K562 (cell line): Measurements from ENCODE around the gene TMIGD2. TPM values are rescaled to one million over a fixed set of nuclear protein-coding genes. Genes with fewer than 3 reads are reported as not detected.

ENCODE experiments used
- ATAC-seq: fragments of 200-7000 bp; cut with Tn5 transposase; 3 replicates; pipeline ENCODE4 v1.9.1; 2020; ENCODE audit warnings: moderate library complexity
- BruUV-seq: library from RNA; stranded (reverse); fragments of 400-500 nt; replicated peaks from 2 replicates; lab custom pipeline; 2021; lab: Mats Ljungman, UMichigan
- CTCF ChIA-PET: fragments of 300-600 bp; formaldehyde crosslinking; extraction: SDS; loops from one replicate; lab custom pipeline; 2021; ENCODE audit warnings: low intra/inter-chr PET ratio; lab: Yijun Ruan, JAX
- POLR2A ChIA-PET: fragments of 300-600, 350-650 bp; sonication (Branson Sonifier 250); formaldehyde crosslinking; extraction: SDS; loops from one replicate; lab custom pipeline; 2021; ENCODE audit warnings: antibody characterized with exemption, inconsistent platforms; lab: Yijun Ruan, JAX
- DNase-seq, 4 experiments: peaks; one replicate each; pipeline versions ENCODE4 v3.0.0 to v3.0.0-alpha.2; 2011 to 2018; ENCODE audit warnings: low spot score in 3 of 4, mixed read lengths in 3 of 4; ENCODE audit errors: extremely low read depth in 1 of 4
- FAIRE-seq: peaks from 2 replicates; lab custom pipeline; 2011; peaks lifted over from hg19 to GRCh38; lab: Jason Lieb, UNC
- H2AFZ ChIP-seq: 2 replicates; pipeline ENCODE4 v1.6.0; 2011; ENCODE audit warnings: low read depth, low read length, control low read depth, inconsistent platforms
- H3K27ac ChIP-seq: fragments of 200-600 bp; 3 replicates; pipeline ENCODE4 v1.8.0; 2011; ENCODE audit warnings: low read depth, mild to moderate bottlenecking, control low read depth, inconsistent platforms, low read length, moderate library complexity, mixed read lengths; ENCODE audit errors: extremely low read depth
- H3K27me3 ChIP-seq, 2 experiments: fragments of 300-600 bp in 1 of 2; 2 replicates in 1 of 2; 3 replicates in 1 of 2; pipeline versions ENCODE4 v1.6.0 to v1.8.0; 2011; ENCODE audit warnings: inconsistent platforms in 2 of 2, low read length in 2 of 2, mild to moderate bottlenecking in 1 of 2, mixed read lengths in 1 of 2, moderate library complexity in 1 of 2; ENCODE audit not compliant: control insufficient read depth in 2 of 2, insufficient read depth in 2 of 2
- H3K36me3 ChIP-seq: fragments of 300-600 bp; 3 replicates; pipeline ENCODE4 v1.8.0; 2011; ENCODE audit warnings: mild to moderate bottlenecking, low read length, inconsistent platforms; ENCODE audit not compliant: control insufficient read depth, insufficient read depth
- H3K4me1 ChIP-seq, 2 experiments: fragments of 200-600 bp in 1 of 2; replicated peaks in 1 of 2; 2 replicates in 1 of 2; 3 replicates in 1 of 2; pipeline versions ENCODE4 v1.5.1 to v1.8.0; 2011; ENCODE audit warnings: inconsistent platforms in 2 of 2, low read length in 2 of 2, mild to moderate bottlenecking in 1 of 2, mixed read lengths in 1 of 2, moderate library complexity in 1 of 2; ENCODE audit not compliant: control insufficient read depth in 2 of 2, insufficient read depth in 2 of 2
- H3K4me2 ChIP-seq: 2 replicates; pipeline ENCODE4 v1.6.1; 2011; ENCODE audit warnings: low read length, control low read depth, inconsistent platforms, mixed read lengths; ENCODE audit not compliant: insufficient read depth
- H3K4me3 ChIP-seq: fragments of 200-600 bp; sonication (generic), shearing (Covaris generic); 2 replicates; pipeline ENCODE4 v1.5.1; 2016; ENCODE audit warnings: control low read depth, inconsistent platforms
- H3K79me2 ChIP-seq: fragments of 200-600 bp; 3 replicates; pipeline ENCODE4 v1.8.0; 2011; ENCODE audit warnings: low read length, inconsistent platforms; ENCODE audit not compliant: control insufficient read depth, insufficient read depth
- H3K9ac ChIP-seq, 2 experiments: 2 replicates each; pipeline versions ENCODE4 v1.6.0 to v1.6.1; 2011; ENCODE audit warnings: low read depth in 2 of 2, low read length in 2 of 2, control low read depth in 1 of 2, inconsistent platforms in 1 of 2, mild to moderate bottlenecking in 1 of 2, mixed read lengths in 1 of 2; ENCODE audit not compliant: insufficient read depth in 1 of 2
- H3K9me1 ChIP-seq: one replicate; pipeline ENCODE4 v1.6.0; 2011; ENCODE audit warnings: inconsistent platforms, mild to moderate bottlenecking, low read length, moderate library complexity; ENCODE audit not compliant: control insufficient read depth, insufficient read depth
- H3K9me3 ChIP-seq: replicated peaks from 2 replicates; pipeline ENCODE4 v1.5.1; 2011; ENCODE audit warnings: low read depth, low read length, inconsistent platforms; ENCODE audit not compliant: control insufficient read depth, insufficient read depth
- H4K20me1 ChIP-seq: replicated peaks from 2 replicates; pipeline ENCODE4 v1.6.1; 2011; ENCODE audit warnings: low read length, inconsistent platforms, mixed read lengths; ENCODE audit not compliant: control insufficient read depth, insufficient read depth
- ELF4 ChIP-seq: fragments of 450-650 bp; formaldehyde crosslinking; IDR thresholded peaks from 2 replicates; pipeline ENCODE4 v1.4.0; 2022; ENCODE audit warnings: missing genetic modification characterization
- LEF1 ChIP-seq: fragments of 450-650 bp; IDR thresholded peaks from 2 replicates; pipeline ENCODE4 v1.6.1; 2016; ENCODE audit warnings: mild to moderate bottlenecking
- MAZ ChIP-seq, 2 experiments: fragments of 450-650 bp in 1 of 2; sonication (generic) in 1 of 2; formaldehyde crosslinking; IDR thresholded peaks in 1 of 2; conservative IDR thresholded peaks in 1 of 2; 2 replicates each; pipeline versions ENCODE4 v1.4.0 to v1.5.0; 2020; ENCODE audit warnings: mild to moderate bottlenecking in 1 of 2, missing genetic modification reagents in 1 of 2
- MYBL2 ChIP-seq, 2 experiments: fragments of 450-650 bp in 1 of 2; sonication (generic) in 1 of 2; formaldehyde crosslinking in 1 of 2; IDR thresholded peaks; 2 replicates each; pipeline versions ENCODE4 v1.6.1 to v1.8.1; 2017 to 2022; ENCODE audit warnings: borderline replicate concordance in 1 of 2, inconsistent platforms in 1 of 2, low read depth in 1 of 2, mild to moderate bottlenecking in 1 of 2, missing genetic modification reagents in 1 of 2, moderate library complexity in 1 of 2
- MYNN ChIP-seq, 2 experiments: sonication (generic); formaldehyde crosslinking in 1 of 2; IDR thresholded peaks; 2 replicates each; pipeline versions ENCODE4 v1.5.0 to v1.6.1; 2016 to 2020; ENCODE audit warnings: antibody characterized with exemption in 1 of 2, missing genetic modification reagents in 1 of 2
- PHB ChIP-seq: fragments of 250-450 bp; sonication (Bioruptor Pico); IDR thresholded peaks from 2 replicates; pipeline ENCODE4 v1.5.0; 2021
- POLR3G ChIP-seq: IDR thresholded peaks from 2 replicates; pipeline ENCODE4 v1.6.1; 2011; ENCODE audit not compliant: insufficient read length, insufficient replicate concordance; ENCODE audit errors: extremely low read depth
- RCOR1 ChIP-seq, 2 experiments: IDR thresholded peaks; 2 replicates each; pipeline ENCODE4 v1.6.1; 2012; ENCODE audit warnings: low read depth in 2 of 2, low read length in 2 of 2, borderline replicate concordance in 1 of 2, improper control_type of control experiment in 1 of 2
- SAFB2 ChIP-seq: fragments of 200-400 bp; formaldehyde crosslinking; IDR thresholded peaks from 2 replicates; pipeline ENCODE4 v1.6.1; 2018; ENCODE audit warnings: borderline replicate concordance, low read length, low read depth, moderate library complexity; ENCODE audit not compliant: severe bottlenecking
- SIN3B ChIP-seq: fragments of 450-650 bp; IDR thresholded peaks from 2 replicates; pipeline ENCODE4 v1.6.1; 2017; ENCODE audit warnings: low read depth, mild to moderate bottlenecking, moderate library complexity
- ZEB2 ChIP-seq: fragments of 450-650 bp; IDR thresholded peaks from 2 replicates; pipeline ENCODE4 v1.6.1; 2016
- ZSCAN32 ChIP-seq: fragments of 450-650 bp; formaldehyde crosslinking; IDR thresholded peaks from 2 replicates; pipeline ENCODE4 v1.4.0; 2020; ENCODE audit warnings: mild to moderate bottlenecking, moderate library complexity
- WGBS: fragments of 100-300 bp; shearing (Covaris generic); methylation state at CpG from one replicate; pipeline ENCODE4 v1.1.6; 2016; ENCODE audit warnings: low coverage, mixed read lengths; ENCODE audit not compliant: insufficient coverage; ENCODE audit errors: missing lambda C conversion rate; 5-methylcytosine and 5-hydroxymethylcytosine counted together
- in situ Hi-C: fragments of 300-500 bp; cut with MboI; formaldehyde crosslinking; loops from 4 replicates; pipeline ENCODE4 v1.15.0; 2018; ENCODE audit warnings: inconsistent platforms, mixed read lengths
- intact Hi-C: fragments of 100-400 bp; cut with micrococcal nuclease; formaldehyde crosslinking; loops from 2 replicates; pipeline ENCODE4 v1.14.2; 2022
- polyA plus RNA-seq, 8 experiments: library from polyadenylated mRNA; depleted of rRNA in 4 of 8; stranded (reverse) in 5 of 8; unstranded in 3 of 8; fragments of >200 nt; fragmentation: Nextera tagmentation in 2 of 8; fragmentation: Illumina TruSeq in 1 of 8; extraction: Ambion mirVana in 2 of 8; extraction: Trizol in 1 of 8; gene quantifications; 2 replicates each; pipeline versions ENCODE4 v1.2.1 to v1.2.3, GENCODE V29; 2011 to 2014; ENCODE audit warnings: inconsistent platforms in 1 of 8, missing spikeins in 1 of 8
- total RNA-seq, 7 experiments: library from RNA; depleted of rRNA in 6 of 7; stranded (reverse); fragments of >200 nt in 6 of 7; fragmentation: Illumina TruSeq in 2 of 7; extraction: Trizol in 2 of 7; gene quantifications; 2 replicates each; pipeline versions ENCODE4 v1.2.1 to v1.2.3, GENCODE V29; 2011 to 2021; ENCODE audit warnings: low replicate concordance in 1 of 7
- TF ChIP-seq, protein P1 (sequence below): fragments of 450-650 bp; IDR thresholded peaks from 2 replicates; pipeline ENCODE4 v1.6.1; 2016; ENCODE audit warnings: mild to moderate bottlenecking
- TF ChIP-seq, protein P2 (sequence below): fragments of 450-650 bp; formaldehyde crosslinking; IDR thresholded peaks from 2 replicates; pipeline ENCODE4 v1.4.0; 2022; ENCODE audit warnings: missing genetic modification characterization
- TF ChIP-seq, protein P3 (sequence below): fragments of 250-450 bp; sonication (Bioruptor Pico); IDR thresholded peaks from 2 replicates; pipeline ENCODE4 v1.4.0; 2020
- TF ChIP-seq, protein P4 (sequence below): fragments of 250-450 bp; sonication (Bioruptor Pico); IDR thresholded peaks from 2 replicates; pipeline ENCODE4 v1.4.0; 2020; ENCODE audit warnings: mild to moderate bottlenecking, moderate library complexity

TMIGD2 gene
- total and polyA plus RNA-seq, 9 of the 15 experiments (the other 6 are each of a cell fraction or from before 2014, with no cell fraction given) = not detected

DNA sequence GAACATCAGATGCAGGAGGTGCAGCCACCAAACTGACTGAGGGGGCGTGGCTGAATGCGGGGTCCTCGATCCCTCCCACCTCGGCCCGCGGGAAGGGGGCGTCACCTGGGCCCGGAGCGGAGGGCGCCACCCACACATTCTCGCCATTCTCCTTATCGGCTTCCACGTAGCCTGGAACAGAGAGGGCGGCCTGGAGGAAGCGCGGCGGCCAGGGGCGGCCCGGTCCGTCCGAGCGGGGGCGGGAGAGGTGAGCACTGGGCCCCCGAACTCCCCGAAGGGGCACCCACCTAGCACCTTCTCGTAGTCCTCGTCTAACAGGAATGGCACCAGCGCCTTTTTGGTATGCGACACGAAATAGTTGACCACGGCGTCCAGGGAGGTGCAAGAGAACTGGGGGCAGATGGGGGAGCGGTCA is 24.7 kb upstream of the TMIGD2 start:
- peaks cover 4% of the 10 kb centered on the region for H3K36me3 ChIP-seq
- H3K4me3 ChIP-seq = peak overlapping the region; percentile 54
- H3K9me3 ChIP-seq = no peaks in the 10 kb centered on the region
- H3K4me2 ChIP-seq = peak overlapping the region; percentile 93
- peak overlapping the region; percentile 66 to 94 for H3K9ac ChIP-seq
- H3K27me3 ChIP-seq = no peaks in the 10 kb centered on the region; a peak in 1 of 5 replicates
- WGBS = 1% methylated on average over 32 of the region's 33 CpGs
- ATAC-seq (peak; percentile 16), FAIRE-seq (no peak), DNase-seq (peak; percentile 76 to 86 (median 84))
- H2AFZ ChIP-seq = peak overlapping the region; percentile 95
- ChIA-PET POLR2A (interaction anchor here (0.7 kb wide), 2 partner anchors 11 to 58 kb away, joined by 3 read pairs; no protein-coding TSS in a partner anchor), CTCF (no interaction called here)
- peaks cover 2 to 54% of the 10 kb centered on the region in 2 experiments; a peak in 3 of 5 replicates for H3K4me1 ChIP-seq
- no peaks in the 10 kb centered on the region for H3K9me1 ChIP-seq
- H3K79me2 ChIP-seq = peaks cover 19% of the 10 kb centered on the region
- peak overlapping the region; percentile 72 for H3K27ac ChIP-seq
- TSS peak; percentile 83 for BruUV-seq
- intact Hi-C loops (no loop called here), in situ Hi-C loops (no loop called here)
- peaks cover 7% of the 10 kb centered on the region; the same call in 1 of the 2 replicates for H4K20me1 ChIP-seq
- TF ChIP-seq SIN3B (no peak), LEF1 (0 out of 2 replicates have a peak, but pooled peaks have one; percentile 12), MYBL2 (IDR thresholded peaks at IDR 0.05; ENCODE audit: low read depth) (no peak), MYBL2 (CRISPR knock-in tag; IDR thresholded peaks at IDR 0.05; ENCODE audit: borderline replicate concordance) (no peak), MAZ (CRISPR knock-in tag; conservative IDR thresholded peaks at IDR 0.05 in 1 of 2, IDR thresholded peaks at IDR 0.05 in 1 of 2) (0 out of 4 replicates have a peak, but pooled peaks of 1 of the 2 experiments have one; percentile 46), MYNN (IDR thresholded peaks at IDR 0.05) (no peak), MYNN (CRISPR knock-in tag; IDR thresholded peaks at IDR 0.05) (no peak), RCOR1 (IDR thresholded peaks at IDR 0.05; ENCODE audit: borderline replicate concordance in 1 of 2, low read depth in 2 of 2, low read length in 2 of 2) (no peak), PHB (CRISPR knock-in tag) (no peak), ZEB2 (no peak), SAFB2 (no peak), POLR3G (no peak), ZSCAN32 (CRISPR knock-in tag) (no peak), ELF4 (CRISPR knock-in tag) (no peak)
- TF ChIP-seq, protein P1, sequence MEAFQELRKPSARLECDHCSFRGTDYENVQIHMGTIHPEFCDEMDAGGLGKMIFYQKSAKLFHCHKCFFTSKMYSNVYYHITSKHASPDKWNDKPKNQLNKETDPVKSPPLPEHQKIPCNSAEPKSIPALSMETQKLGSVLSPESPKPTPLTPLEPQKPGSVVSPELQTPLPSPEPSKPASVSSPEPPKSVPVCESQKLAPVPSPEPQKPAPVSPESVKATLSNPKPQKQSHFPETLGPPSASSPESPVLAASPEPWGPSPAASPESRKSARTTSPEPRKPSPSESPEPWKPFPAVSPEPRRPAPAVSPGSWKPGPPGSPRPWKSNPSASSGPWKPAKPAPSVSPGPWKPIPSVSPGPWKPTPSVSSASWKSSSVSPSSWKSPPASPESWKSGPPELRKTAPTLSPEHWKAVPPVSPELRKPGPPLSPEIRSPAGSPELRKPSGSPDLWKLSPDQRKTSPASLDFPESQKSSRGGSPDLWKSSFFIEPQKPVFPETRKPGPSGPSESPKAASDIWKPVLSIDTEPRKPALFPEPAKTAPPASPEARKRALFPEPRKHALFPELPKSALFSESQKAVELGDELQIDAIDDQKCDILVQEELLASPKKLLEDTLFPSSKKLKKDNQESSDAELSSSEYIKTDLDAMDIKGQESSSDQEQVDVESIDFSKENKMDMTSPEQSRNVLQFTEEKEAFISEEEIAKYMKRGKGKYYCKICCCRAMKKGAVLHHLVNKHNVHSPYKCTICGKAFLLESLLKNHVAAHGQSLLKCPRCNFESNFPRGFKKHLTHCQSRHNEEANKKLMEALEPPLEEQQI = no peak
- TF ChIP-seq, protein P2, sequence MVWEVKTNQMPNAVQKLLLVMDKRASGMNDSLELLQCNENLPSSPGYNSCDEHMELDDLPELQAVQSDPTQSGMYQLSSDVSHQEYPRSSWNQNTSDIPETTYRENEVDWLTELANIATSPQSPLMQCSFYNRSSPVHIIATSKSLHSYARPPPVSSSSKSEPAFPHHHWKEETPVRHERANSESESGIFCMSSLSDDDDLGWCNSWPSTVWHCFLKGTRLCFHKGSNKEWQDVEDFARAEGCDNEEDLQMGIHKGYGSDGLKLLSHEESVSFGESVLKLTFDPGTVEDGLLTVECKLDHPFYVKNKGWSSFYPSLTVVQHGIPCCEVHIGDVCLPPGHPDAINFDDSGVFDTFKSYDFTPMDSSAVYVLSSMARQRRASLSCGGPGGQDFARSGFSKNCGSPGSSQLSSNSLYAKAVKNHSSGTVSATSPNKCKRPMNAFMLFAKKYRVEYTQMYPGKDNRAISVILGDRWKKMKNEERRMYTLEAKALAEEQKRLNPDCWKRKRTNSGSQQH (CRISPR knock-in tag) = no peak
- TF ChIP-seq, protein P3, sequence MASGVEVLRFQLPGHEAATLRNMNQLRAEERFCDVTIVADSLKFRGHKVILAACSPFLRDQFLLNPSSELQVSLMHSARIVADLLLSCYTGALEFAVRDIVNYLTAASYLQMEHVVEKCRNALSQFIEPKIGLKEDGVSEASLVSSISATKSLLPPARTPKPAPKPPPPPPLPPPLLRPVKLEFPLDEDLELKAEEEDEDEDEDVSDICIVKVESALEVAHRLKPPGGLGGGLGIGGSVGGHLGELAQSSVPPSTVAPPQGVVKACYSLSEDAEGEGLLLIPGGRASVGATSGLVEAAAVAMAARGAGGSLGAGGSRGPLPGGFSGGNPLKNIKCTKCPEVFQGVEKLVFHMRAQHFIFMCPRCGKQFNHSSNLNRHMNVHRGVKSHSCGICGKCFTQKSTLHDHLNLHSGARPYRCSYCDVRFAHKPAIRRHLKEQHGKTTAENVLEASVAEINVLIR (CRISPR knock-in tag) = no peak
- TF ChIP-seq, protein P4, sequence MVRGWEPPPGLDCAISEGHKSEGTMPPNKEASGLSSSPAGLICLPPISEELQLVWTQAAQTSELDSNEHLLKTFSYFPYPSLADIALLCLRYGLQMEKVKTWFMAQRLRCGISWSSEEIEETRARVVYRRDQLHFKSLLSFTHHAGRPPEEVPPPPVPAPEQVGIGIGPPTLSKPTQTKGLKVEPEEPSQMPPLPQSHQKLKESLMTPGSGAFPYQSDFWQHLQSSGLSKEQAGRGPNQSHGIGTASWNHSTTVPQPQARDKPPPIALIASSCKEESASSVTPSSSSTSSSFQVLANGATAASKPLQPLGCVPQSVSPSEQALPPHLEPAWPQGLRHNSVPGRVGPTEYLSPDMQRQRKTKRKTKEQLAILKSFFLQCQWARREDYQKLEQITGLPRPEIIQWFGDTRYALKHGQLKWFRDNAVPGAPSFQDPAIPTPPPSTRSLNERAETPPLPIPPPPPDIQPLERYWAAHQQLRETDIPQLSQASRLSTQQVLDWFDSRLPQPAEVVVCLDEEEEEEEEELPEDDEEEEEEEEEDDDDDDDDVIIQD = no peak
